Measurements from ENCODE around the gene NUP205. TPM values are rescaled to one million over a fixed set of nuclear protein-coding genes. Genes with fewer than 3 reads are reported as not detected.

NUP205 gene
- total and polyA plus RNA-seq, 2 experiments from 2014 or later = 15.2 to 44.6 TPM

- H3K4me2 ChIP-seq = no peak overlapping the region
- no peaks in the 10 kb centered on the region for H3K27me3 ChIP-seq
- no peak for DNase-seq (ENCODE audit: low spot score)
- no peaks in the 10 kb centered on the region for H4K20me1 ChIP-seq (ENCODE audit: insufficient read depth, poor library complexity, severe bottlenecking)
- TF ChIP-seq EZH2 (IDR thresholded peaks at IDR 0.05; ENCODE audit: borderline replicate concordance) (no peak), CTCF (IDR thresholded peaks at IDR 0.05; ENCODE audit: poor library complexity) (no peak), EZH2phosphoT487 (IDR thresholded peaks at IDR 0.05; ENCODE audit: low read depth, severe bottlenecking, unreplicated experiment) (no peak)
- no peak overlapping the region for H2AFZ ChIP-seq
- no peak overlapping the region for H3K27ac ChIP-seq
- H3K79me2 ChIP-seq = no peaks in the 10 kb centered on the region
- no peaks in the 10 kb centered on the region for H3K9me2 ChIP-seq (replicated peaks; ENCODE audit: insufficient read depth)
- 91% methylated on average over 6 of the region's 6 CpGs for WGBS (ENCODE audit: low lambda C conversion rate, missing lambda C conversion rate)
- no peaks in the 10 kb centered on the region for H3K9me3 ChIP-seq (ENCODE audit: low read depth)
- H3K4me1 ChIP-seq (ENCODE audit: insufficient read depth) = no peaks in the 10 kb centered on the region
- no peak overlapping the region for H3K4me3 ChIP-seq
- no peaks in the 10 kb centered on the region for H3K36me3 ChIP-seq (replicated peaks; ENCODE audit: insufficient read depth, low read depth)
Measured at GRCh38 chr7:135522509-135522908, 35.2 kb upstream of the NUP205 start.

DNA sequence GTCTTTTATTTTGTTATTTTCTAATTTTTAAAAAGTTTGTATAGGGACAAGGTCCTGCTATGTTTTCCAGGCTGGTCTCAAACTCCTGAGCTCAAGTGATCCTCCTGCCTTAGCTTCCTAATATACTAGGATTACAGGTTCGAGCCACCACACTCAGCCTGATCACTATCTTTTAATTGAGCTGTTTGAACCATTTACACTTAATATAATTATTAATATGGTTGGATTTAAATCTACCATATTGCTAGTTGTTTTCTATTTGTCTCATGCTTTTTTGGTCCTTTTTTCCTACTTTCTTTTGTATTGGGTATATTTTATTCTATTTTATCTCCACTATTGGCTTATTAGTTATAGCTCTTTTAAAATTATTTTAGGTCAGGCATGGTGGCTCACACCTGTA, 34.6 kb upstream of the NUP205 start:
- no peak for DNase-seq (ENCODE audit: low spot score)
- H3K9me2 ChIP-seq (replicated peaks; ENCODE audit: insufficient read depth) = no peaks in the 10 kb centered on the region
- H4K20me1 ChIP-seq (ENCODE audit: insufficient read depth, poor library complexity, severe bottlenecking) = no peaks in the 10 kb centered on the region
- no peaks in the 10 kb centered on the region for H3K36me3 ChIP-seq (replicated peaks; ENCODE audit: insufficient read depth, low read depth)
- no peaks in the 10 kb centered on the region for H3K4me1 ChIP-seq (ENCODE audit: insufficient read depth)
- 94% methylated on average over 1 of the region's 1 CpG for WGBS (ENCODE audit: low lambda C conversion rate, missing lambda C conversion rate)
- no peaks in the 10 kb centered on the region for H3K79me2 ChIP-seq
- no peaks in the 10 kb centered on the region for H3K27me3 ChIP-seq
- no peak overlapping the region for H3K4me3 ChIP-seq
- no peak for TF ChIP-seq CTCF (IDR thresholded peaks at IDR 0.05; ENCODE audit: poor library complexity)
- no peak for TF ChIP-seq EZH2 (IDR thresholded peaks at IDR 0.05; ENCODE audit: borderline replicate concordance)
- TF ChIP-seq EZH2phosphoT487 (IDR thresholded peaks at IDR 0.05; ENCODE audit: low read depth, severe bottlenecking, unreplicated experiment) = no peak
- H2AFZ ChIP-seq = no peak overlapping the region
- no peaks in the 10 kb centered on the region for H3K9me3 ChIP-seq (ENCODE audit: low read depth)
- H3K4me2 ChIP-seq = no peak overlapping the region
- no peak overlapping the region for H3K27ac ChIP-seq

GRCh38 chr7:135525426-135525825, 32.3 kb upstream of the NUP205 start:
- Histone ChIP-seq H3K36me3 (replicated peaks; ENCODE audit: insufficient read depth, low read depth) (no peaks in the 10 kb centered on the region), H3K27me3 (no peaks in the 10 kb centered on the region), H3K4me1 (ENCODE audit: insufficient read depth) (no peaks in the 10 kb centered on the region), H3K4me2 (no peak overlapping the region), H3K4me3 (no peak overlapping the region), H3K27ac (no peak overlapping the region), H3K79me2 (no peaks in the 10 kb centered on the region), H4K20me1 (ENCODE audit: insufficient read depth, poor library complexity, severe bottlenecking) (no peaks in the 10 kb centered on the region), H2AFZ (no peak overlapping the region), H3K9me2 (replicated peaks; ENCODE audit: insufficient read depth) (no peaks in the 10 kb centered on the region), H3K9me3 (ENCODE audit: low read depth) (no peaks in the 10 kb centered on the region)
- DNase-seq (ENCODE audit: low spot score) = no peak
- 87% methylated on average over 4 of the region's 4 CpGs for WGBS (ENCODE audit: low lambda C conversion rate, missing lambda C conversion rate)
- TF ChIP-seq EZH2 (IDR thresholded peaks at IDR 0.05; ENCODE audit: borderline replicate concordance) = no peak
- TF ChIP-seq EZH2phosphoT487 (IDR thresholded peaks at IDR 0.05; ENCODE audit: low read depth, severe bottlenecking, unreplicated experiment) = no peak
- no peak for TF ChIP-seq CTCF (IDR thresholded peaks at IDR 0.05; ENCODE audit: poor library complexity)

- no peak overlapping the region for H3K27ac ChIP-seq
- no peaks in the 10 kb centered on the region for H3K27me3 ChIP-seq
- TF ChIP-seq EZH2 (IDR thresholded peaks at IDR 0.05; ENCODE audit: borderline replicate concordance) (no peak), EZH2phosphoT487 (IDR thresholded peaks at IDR 0.05; ENCODE audit: low read depth, severe bottlenecking, unreplicated experiment) (no peak), CTCF (IDR thresholded peaks at IDR 0.05; ENCODE audit: poor library complexity) (no peak)
- H3K9me2 ChIP-seq (replicated peaks; ENCODE audit: insufficient read depth) = no peaks in the 10 kb centered on the region
- no peak for DNase-seq (ENCODE audit: low spot score)
- H4K20me1 ChIP-seq (ENCODE audit: insufficient read depth, poor library complexity, severe bottlenecking) = no peaks in the 10 kb centered on the region
- no peaks in the 10 kb centered on the region for H3K79me2 ChIP-seq
- H2AFZ ChIP-seq = no peak overlapping the region
- H3K4me2 ChIP-seq = no peak overlapping the region
- no peak overlapping the region for H3K4me3 ChIP-seq
- no peaks in the 10 kb centered on the region for H3K4me1 ChIP-seq (ENCODE audit: insufficient read depth)
- no peaks in the 10 kb centered on the region for H3K9me3 ChIP-seq (ENCODE audit: low read depth)
- no peaks in the 10 kb centered on the region for H3K36me3 ChIP-seq (replicated peaks; ENCODE audit: insufficient read depth, low read depth)
- 97% methylated on average over 3 of the region's 3 CpGs for WGBS (ENCODE audit: low lambda C conversion rate, missing lambda C conversion rate)
Measured at GRCh38 chr7:135527025-135527424, 30.7 kb upstream of the NUP205 start.

All from hepatocyte (in vitro differentiated cells).